ENCODE data around the gene CEBPB. TPM values are rescaled to one million over a fixed set of nuclear protein-coding genes. Genes with fewer than 3 reads are reported as not detected.
"Not testable (repeated sequence)": the region's sequence is repeated elsewhere in the genome, so short reads cannot be mapped to it uniquely, and the experiment has no call there.

The CEBPB gene
- total and polyA plus RNA-seq, 2 donors from 2014 or later: 33.6 to 81.4 TPM

DNA sequence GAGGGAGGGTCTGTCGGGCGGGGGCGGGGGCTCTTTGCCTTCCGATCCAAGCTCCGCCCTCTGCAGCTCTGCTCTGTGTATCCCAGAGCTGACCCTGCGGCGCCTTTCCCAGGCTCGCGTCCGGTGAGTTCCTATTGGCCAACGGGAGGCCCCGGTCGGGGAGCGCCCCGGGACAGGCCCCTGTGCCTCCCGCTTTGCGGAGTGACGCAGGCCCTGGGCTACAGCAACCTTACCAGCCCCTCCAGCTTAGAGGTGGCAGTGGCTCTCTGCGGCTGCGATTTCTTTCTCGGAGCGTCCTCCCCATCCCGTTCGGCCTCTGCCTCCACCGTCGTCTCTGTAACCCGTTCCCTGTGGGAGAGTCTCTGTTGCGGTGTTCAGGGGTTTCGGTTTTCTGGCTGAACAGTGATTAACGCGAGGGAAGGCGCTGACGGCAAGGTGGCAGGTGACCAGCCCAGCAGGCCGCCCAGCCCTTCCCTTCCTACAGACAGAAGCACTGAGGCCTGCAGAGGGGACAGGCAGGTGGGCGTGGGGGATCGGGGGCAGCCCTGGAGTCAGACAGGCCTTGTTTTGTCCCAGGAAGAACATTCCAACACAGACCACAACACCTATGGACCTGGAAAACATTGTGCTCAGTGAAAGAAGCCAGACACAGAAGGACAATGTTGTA is 18.1 kb upstream of the CEBPB start:
- FAIRE-seq: no peak
- peak overlapping the region; percentile 65 to 92 for H3K27ac ChIP-seq (ENCODE audit: low read depth in 2 of 2, low read length in 2 of 2)
- intact Hi-C loops (cut with DNase I): no loop called here

DNA sequence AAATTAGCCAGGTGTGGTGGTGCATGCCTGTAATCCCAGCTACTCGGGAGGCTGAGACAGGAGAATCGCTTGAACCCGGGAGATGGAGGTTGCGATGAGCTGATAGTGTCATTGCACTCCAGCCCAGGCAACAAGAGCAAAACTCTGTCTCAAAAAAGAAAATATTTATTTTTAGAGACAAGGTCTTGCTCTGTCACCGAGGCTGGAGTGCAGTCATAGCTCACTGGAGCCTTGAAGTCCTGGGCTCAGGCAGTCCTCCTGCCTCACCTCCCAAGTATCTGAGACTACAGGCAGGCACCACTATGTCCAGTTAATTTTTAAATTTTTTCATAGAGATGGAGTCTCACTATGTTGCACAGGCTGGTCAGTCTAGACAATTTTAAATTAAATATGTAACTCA is 16.2 kb upstream of the CEBPB start:
- Histone ChIP-seq H3K4me3 (ENCODE audit: low read length in 3 of 3) (no peak overlapping the region), H3K9me3 (ENCODE audit: control insufficient read depth in 2 of 3, insufficient read depth in 1 of 3, low read length in 3 of 3) (no peaks in the 10 kb centered on the region), H3K36me3 (ENCODE audit: control insufficient read depth in 2 of 3, insufficient read depth in 3 of 3, low read length in 3 of 3) (no peaks in the 10 kb centered on the region), H3K9ac (ENCODE audit: low read length in 3 of 3) (no peak overlapping the region), H3K27me3 (ENCODE audit: control insufficient read depth, insufficient read depth, low read length) (no peaks in the 10 kb centered on the region), H3K4me1 (ENCODE audit: control insufficient read depth in 2 of 3, insufficient read depth in 2 of 3, low read depth in 1 of 3, low read length in 3 of 3) (peaks cover 0 to 4% (median 3%) of the 10 kb centered on the region in 3 donors), H3K27ac (ENCODE audit: low read depth in 2 of 2, low read length in 2 of 2) (no peak overlapping the region)
- TF ChIP-seq, protein P1, sequence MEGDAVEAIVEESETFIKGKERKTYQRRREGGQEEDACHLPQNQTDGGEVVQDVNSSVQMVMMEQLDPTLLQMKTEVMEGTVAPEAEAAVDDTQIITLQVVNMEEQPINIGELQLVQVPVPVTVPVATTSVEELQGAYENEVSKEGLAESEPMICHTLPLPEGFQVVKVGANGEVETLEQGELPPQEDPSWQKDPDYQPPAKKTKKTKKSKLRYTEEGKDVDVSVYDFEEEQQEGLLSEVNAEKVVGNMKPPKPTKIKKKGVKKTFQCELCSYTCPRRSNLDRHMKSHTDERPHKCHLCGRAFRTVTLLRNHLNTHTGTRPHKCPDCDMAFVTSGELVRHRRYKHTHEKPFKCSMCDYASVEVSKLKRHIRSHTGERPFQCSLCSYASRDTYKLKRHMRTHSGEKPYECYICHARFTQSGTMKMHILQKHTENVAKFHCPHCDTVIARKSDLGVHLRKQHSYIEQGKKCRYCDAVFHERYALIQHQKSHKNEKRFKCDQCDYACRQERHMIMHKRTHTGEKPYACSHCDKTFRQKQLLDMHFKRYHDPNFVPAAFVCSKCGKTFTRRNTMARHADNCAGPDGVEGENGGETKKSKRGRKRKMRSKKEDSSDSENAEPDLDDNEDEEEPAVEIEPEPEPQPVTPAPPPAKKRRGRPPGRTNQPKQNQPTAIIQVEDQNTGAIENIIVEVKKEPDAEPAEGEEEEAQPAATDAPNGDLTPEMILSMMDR (IDR thresholded peaks at IDR 0.05; ENCODE audit: borderline replicate concordance, extremely low read depth, insufficient read depth): no peak
- no peak for DNase-seq
- intact Hi-C loops (cut with DNase I): no loop called here
- no peak for FAIRE-seq

More for the DNA sequence above, 18.1 kb upstream of the CEBPB start:
- no peaks in the 10 kb centered on the region for H3K27me3 ChIP-seq (ENCODE audit: control insufficient read depth, insufficient read depth, low read length)
- peak; percentile 85 to 94 (median 90) for DNase-seq
- H3K4me3 ChIP-seq (ENCODE audit: low read length in 3 of 3): peak overlapping the region; percentile 75 to 83 (median 81)
- no peaks in the 10 kb centered on the region for H3K36me3 ChIP-seq (ENCODE audit: control insufficient read depth in 2 of 3, insufficient read depth in 3 of 3, low read length in 3 of 3)
- H3K9me3 ChIP-seq (ENCODE audit: control insufficient read depth in 2 of 3, insufficient read depth in 1 of 3, low read length in 3 of 3): no peaks in the 10 kb centered on the region
- peak overlapping the region; percentile 30 to 83 (median 68) for H3K9ac ChIP-seq (ENCODE audit: low read length in 3 of 3)
- TF ChIP-seq, protein P1 (IDR thresholded peaks at IDR 0.05; ENCODE audit: borderline replicate concordance, extremely low read depth, insufficient read depth): no peak
- H3K4me1 ChIP-seq (ENCODE audit: control insufficient read depth in 2 of 3, insufficient read depth in 2 of 3, low read depth in 1 of 3, low read length in 3 of 3): peaks cover 0 to 4% (median 3%) of the 10 kb centered on the region in 3 donors

DNA sequence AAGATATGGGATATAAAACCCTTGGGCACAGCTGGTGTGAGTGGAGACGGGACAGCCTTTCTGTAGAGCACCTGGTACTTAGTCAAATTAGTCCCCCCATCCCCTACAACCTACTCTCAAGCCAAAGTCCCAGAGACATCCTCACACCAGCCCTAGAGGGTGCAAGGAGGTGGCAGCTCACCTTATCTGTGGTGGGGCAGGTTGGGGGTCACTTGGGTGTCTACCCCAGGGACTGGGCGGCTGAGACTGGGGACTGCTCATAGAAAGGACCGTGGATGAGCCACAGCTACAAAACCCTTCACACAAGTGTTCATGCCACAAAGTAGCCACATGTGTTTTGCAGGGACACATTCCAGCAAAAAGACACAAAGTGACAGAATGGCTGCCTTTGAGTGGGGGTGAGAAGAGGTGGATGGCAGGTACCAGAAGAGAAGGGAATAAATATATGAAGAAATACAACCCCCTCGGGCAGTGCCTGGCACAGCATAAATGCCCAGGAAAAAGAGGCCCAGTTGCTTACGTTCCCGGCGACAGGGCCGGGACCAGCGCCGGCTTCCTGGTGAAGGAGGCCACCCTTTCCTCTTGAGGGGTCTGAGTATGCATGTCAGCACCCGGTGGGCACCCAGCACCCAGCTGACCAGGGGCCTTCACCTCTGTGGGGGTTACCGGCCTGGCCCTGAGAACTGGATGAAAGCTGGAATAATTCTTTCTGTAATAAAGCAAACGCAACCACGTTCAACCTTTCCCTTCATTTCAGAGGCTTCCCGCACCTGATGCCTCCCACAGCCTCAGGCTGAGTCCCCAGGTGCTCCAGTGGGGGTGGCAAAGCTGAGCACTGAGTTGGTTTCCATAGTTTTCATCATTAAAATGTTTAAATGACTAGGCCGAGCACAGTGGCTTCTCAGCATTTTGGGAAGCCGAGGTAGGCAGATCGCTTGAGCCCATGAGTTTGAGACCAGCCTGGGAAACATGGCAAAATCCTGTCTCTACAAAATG is 14.4 kb upstream of the CEBPB start:
- FAIRE-seq: no peak

DNA sequence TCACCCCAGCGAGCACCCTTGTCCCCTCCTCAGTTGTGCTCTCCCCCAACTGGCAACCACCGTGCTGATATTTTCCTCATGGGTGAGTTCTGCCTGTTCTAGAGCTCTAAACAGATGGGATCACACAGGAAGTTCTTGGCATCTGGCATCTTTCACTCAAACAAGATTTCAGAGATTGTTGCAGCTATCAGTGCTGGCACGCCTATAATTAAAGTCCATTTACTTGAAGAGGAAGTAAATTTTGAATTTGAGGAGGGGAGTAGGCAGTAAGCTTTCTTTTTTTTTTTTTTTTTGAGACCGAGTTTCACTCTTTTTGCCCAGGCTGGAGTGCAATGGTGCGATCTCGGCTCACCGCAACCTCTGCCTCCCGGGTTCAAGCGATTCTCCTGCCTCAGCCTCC is 12.0 kb upstream of the CEBPB start:
- H3K4me3 ChIP-seq (ENCODE audit: low read length in 3 of 3); DNase-seq; H3K9ac ChIP-seq (ENCODE audit: low read length in 3 of 3); H3K36me3 ChIP-seq (ENCODE audit: control insufficient read depth in 2 of 3, insufficient read depth in 3 of 3, low read length in 3 of 3); FAIRE-seq; H3K27ac ChIP-seq (ENCODE audit: low read depth in 2 of 2, low read length in 2 of 2); H3K27me3 ChIP-seq (ENCODE audit: control insufficient read depth, insufficient read depth, low read length); H3K9me3 ChIP-seq (ENCODE audit: control insufficient read depth in 2 of 3, insufficient read depth in 1 of 3, low read length in 3 of 3); H3K4me1 ChIP-seq (ENCODE audit: control insufficient read depth in 2 of 3, insufficient read depth in 2 of 3, low read depth in 1 of 3, low read length in 3 of 3); intact Hi-C loops (cut with DNase I): not testable (repeated sequence)

More for the DNA sequence above, 14.4 kb upstream of the CEBPB start:
- TF ChIP-seq, protein P1 (IDR thresholded peaks at IDR 0.05; ENCODE audit: borderline replicate concordance, extremely low read depth, insufficient read depth): no peak
- Histone ChIP-seq H3K9ac (ENCODE audit: low read length in 3 of 3) (no peak overlapping the region), H3K9me3 (ENCODE audit: control insufficient read depth in 2 of 3, insufficient read depth in 1 of 3, low read length in 3 of 3) (no peaks in the 10 kb centered on the region), H3K27ac (ENCODE audit: low read depth in 2 of 2, low read length in 2 of 2) (no peak overlapping the region), H3K4me1 (ENCODE audit: control insufficient read depth in 2 of 3, insufficient read depth in 2 of 3, low read depth in 1 of 3, low read length in 3 of 3) (peaks cover 0 to 4% (median 3%) of the 10 kb centered on the region in 3 donors), H3K27me3 (ENCODE audit: control insufficient read depth, insufficient read depth, low read length) (no peaks in the 10 kb centered on the region), H3K36me3 (ENCODE audit: control insufficient read depth in 2 of 3, insufficient read depth in 3 of 3, low read length in 3 of 3) (no peaks in the 10 kb centered on the region), H3K4me3 (ENCODE audit: low read length in 3 of 3) (no peak overlapping the region)
- no peak for DNase-seq
- intact Hi-C loops (cut with DNase I): no loop called here
